Breast epithelium (tissue), 3 donors: ENCODE measurements around the gene INSIG1.

Experiments used
- POLR2A ChIP-seq: fragments of 450-650 bp; IDR thresholded peaks from one replicate; pipeline ENCODE4 v1.6.1; 2016; ENCODE audit warnings: antibody characterized with exemption, mild to moderate bottlenecking, moderate library complexity
- TF ChIP-seq, protein P1 (sequence below), 3 donors: fragments of 450-650 bp; IDR thresholded peaks; one replicate each; pipeline ENCODE4 v1.5.1; 2016 to 2017; ENCODE audit warnings: antibody characterized with exemption in 3 of 3, mild to moderate bottlenecking in 3 of 3, moderate library complexity in 3 of 3

DNA sequence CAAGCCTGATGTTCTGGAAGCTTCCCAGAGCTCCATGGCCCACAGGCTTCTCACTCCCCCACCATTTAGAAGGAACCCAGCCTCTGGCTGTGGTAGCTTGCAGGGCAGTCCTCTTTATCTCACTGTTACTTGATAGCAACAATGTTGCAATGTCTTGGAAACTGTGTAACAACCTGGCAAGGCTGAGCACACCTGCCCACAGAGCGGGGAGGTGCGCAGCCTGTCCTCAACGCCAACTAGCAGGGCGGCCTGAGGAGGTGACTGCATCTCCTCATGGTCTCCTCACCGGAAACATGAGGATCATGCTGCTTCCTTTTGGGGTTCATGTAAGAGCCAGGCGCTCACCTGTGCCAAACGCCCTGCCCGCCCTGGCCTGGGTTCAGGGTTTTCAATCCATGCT, 43.7 kb upstream of the INSIG1 start:
- TF ChIP-seq, protein P1, sequence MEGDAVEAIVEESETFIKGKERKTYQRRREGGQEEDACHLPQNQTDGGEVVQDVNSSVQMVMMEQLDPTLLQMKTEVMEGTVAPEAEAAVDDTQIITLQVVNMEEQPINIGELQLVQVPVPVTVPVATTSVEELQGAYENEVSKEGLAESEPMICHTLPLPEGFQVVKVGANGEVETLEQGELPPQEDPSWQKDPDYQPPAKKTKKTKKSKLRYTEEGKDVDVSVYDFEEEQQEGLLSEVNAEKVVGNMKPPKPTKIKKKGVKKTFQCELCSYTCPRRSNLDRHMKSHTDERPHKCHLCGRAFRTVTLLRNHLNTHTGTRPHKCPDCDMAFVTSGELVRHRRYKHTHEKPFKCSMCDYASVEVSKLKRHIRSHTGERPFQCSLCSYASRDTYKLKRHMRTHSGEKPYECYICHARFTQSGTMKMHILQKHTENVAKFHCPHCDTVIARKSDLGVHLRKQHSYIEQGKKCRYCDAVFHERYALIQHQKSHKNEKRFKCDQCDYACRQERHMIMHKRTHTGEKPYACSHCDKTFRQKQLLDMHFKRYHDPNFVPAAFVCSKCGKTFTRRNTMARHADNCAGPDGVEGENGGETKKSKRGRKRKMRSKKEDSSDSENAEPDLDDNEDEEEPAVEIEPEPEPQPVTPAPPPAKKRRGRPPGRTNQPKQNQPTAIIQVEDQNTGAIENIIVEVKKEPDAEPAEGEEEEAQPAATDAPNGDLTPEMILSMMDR (IDR thresholded peaks at IDR 0.05) = no peak
- no peak for TF ChIP-seq POLR2A
